ENCODE measurements around the gene CD82.

DNA sequence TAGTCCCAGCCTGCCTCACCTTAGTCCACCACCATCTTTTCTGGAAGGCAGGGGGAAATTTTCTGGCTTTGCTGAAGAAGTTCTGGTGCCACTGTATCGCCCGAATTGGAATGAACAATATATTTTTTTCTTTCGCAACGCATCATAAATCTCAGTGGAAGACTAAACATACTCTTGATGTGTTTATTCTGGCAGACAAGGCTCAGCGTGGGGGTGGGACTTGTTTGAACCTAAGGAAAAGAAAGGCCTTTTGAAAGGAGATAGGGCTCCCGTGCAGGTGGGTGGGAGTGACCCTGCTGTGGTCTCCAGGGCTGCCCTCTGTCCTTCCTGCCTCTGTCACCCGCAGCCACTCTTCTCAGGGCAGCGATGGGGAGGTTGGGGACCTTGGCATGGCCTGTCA lies 42.5 kb downstream of the CD82 start:
- TF ChIP-seq POLR2A (IDR thresholded peaks at IDR 0.05) = no peak
- no peak for TF ChIP-seq CTCF (IDR thresholded peaks at IDR 0.05)
